ENCODE data around the gene ZBTB21.

- TF ChIP-seq, protein P1, sequence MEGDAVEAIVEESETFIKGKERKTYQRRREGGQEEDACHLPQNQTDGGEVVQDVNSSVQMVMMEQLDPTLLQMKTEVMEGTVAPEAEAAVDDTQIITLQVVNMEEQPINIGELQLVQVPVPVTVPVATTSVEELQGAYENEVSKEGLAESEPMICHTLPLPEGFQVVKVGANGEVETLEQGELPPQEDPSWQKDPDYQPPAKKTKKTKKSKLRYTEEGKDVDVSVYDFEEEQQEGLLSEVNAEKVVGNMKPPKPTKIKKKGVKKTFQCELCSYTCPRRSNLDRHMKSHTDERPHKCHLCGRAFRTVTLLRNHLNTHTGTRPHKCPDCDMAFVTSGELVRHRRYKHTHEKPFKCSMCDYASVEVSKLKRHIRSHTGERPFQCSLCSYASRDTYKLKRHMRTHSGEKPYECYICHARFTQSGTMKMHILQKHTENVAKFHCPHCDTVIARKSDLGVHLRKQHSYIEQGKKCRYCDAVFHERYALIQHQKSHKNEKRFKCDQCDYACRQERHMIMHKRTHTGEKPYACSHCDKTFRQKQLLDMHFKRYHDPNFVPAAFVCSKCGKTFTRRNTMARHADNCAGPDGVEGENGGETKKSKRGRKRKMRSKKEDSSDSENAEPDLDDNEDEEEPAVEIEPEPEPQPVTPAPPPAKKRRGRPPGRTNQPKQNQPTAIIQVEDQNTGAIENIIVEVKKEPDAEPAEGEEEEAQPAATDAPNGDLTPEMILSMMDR (conservative IDR thresholded peaks at IDR 0.05 in 1 of 2, IDR thresholded peaks at IDR 0.05 in 1 of 2; ENCODE audit: low read depth in 1 of 2, low read length in 2 of 2), result no peak
- TF ChIP-seq EZH2 (IDR thresholded peaks at IDR 0.05; ENCODE audit: low read length, missing control alignments), result no peak
Observed at GRCh38 chr21:42022906-42023305, 12.7 kb upstream of the ZBTB21 start.
